Neutrophil (primary cell): ENCODE measurements around the gene COL7A1.

Experiments used
- H3K27ac ChIP-seq: fragments of 200-600 bp; sonication (generic); 2 replicates; pipeline ENCODE4 v1.5.1; 2016; ENCODE audit warnings: mild to moderate bottlenecking, moderate library complexity
- H3K27me3 ChIP-seq: fragments of 200-600 bp; sonication (generic); 2 replicates; pipeline ENCODE4 v1.6.0; 2016; ENCODE audit warnings: mild to moderate bottlenecking
- H3K36me3 ChIP-seq: fragments of 200-600 bp; sonication (generic); 2 replicates; pipeline ENCODE4 v1.5.1; 2017
- H3K4me1 ChIP-seq, 2 experiments: fragments of 200-600 bp in 1 of 2; sonication (generic) in 1 of 2; 1 replicate in 1 of 2; 2 replicates in 1 of 2; pipeline versions ENCODE4 v1.5.1 to v1.6.1; 2013 to 2016; ENCODE audit warnings: low read depth in 1 of 2, low read length in 1 of 2, mild to moderate bottlenecking in 1 of 2, moderate library complexity in 1 of 2; ENCODE audit not compliant: control insufficient read depth in 1 of 2, insufficient read depth in 1 of 2
- H3K4me3 ChIP-seq, 2 experiments: fragments of 200-600 bp in 1 of 2; sonication (generic) in 1 of 2; 1 replicate in 1 of 2; 2 replicates in 1 of 2; pipeline ENCODE4 v1.5.1; 2013 to 2016; ENCODE audit warnings: low read depth in 1 of 2, low read length in 1 of 2, mild to moderate bottlenecking in 1 of 2, moderate library complexity in 1 of 2
- H3K9me3 ChIP-seq: fragments of 200-600 bp; sonication (generic); 2 replicates; pipeline ENCODE4 v1.5.1; 2016
- TF ChIP-seq, protein P1 (sequence below): fragments of 200-600 bp; sonication (generic); IDR thresholded peaks from 2 replicates; pipeline ENCODE4 v1.5.1; 2016; ENCODE audit warnings: antibody characterized with exemption

The COL7A1 gene

DNA sequence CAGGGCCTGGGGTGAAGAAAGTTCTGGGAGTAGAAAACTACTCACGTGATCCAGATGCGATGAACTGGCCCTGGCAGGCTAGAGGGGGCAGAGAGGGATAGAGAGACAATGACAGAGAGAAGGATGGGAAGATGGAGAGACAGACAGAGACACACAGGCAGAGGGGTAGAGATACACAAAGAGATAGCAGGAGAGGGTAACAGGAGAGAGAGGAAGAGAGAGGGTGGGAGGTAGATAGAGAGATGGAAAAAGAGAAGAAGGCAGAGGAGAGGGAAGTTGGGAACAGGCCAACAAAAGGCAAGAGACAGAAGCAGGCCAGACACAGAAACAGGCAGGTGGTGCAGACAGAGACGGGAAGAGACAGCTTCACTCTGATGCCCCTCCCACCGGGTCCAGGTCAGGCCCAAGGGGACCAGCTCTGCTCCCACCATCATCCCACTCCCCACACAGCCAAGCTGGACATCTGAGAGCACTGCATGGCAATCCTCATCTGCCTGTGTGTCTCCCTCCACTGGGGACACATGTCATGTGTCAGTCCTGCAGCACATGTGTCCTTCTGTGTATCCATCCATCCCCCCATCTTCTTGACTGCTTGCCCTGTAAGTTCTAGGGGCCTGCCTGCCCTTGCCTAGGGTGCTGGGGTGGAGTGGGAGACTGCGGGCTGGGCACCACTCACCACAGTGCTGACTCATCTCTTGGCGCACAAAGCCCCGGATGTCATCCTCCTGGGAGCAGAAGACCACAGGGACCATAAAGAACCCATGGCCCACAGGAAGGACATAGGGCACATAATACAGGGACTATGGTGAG, 29.3 kb downstream of the COL7A1 start:
- Histone ChIP-seq H3K27me3 (peaks cover 5% of the 10 kb centered on the region), H3K4me3 (no peak overlapping the region), H3K9me3 (no peaks in the 10 kb centered on the region), H3K4me1 (peaks cover 5% of the 10 kb centered on the region in 2 experiments), H3K27ac (no peak overlapping the region), H3K36me3 (no peaks in the 10 kb centered on the region)
- TF ChIP-seq, protein P1, sequence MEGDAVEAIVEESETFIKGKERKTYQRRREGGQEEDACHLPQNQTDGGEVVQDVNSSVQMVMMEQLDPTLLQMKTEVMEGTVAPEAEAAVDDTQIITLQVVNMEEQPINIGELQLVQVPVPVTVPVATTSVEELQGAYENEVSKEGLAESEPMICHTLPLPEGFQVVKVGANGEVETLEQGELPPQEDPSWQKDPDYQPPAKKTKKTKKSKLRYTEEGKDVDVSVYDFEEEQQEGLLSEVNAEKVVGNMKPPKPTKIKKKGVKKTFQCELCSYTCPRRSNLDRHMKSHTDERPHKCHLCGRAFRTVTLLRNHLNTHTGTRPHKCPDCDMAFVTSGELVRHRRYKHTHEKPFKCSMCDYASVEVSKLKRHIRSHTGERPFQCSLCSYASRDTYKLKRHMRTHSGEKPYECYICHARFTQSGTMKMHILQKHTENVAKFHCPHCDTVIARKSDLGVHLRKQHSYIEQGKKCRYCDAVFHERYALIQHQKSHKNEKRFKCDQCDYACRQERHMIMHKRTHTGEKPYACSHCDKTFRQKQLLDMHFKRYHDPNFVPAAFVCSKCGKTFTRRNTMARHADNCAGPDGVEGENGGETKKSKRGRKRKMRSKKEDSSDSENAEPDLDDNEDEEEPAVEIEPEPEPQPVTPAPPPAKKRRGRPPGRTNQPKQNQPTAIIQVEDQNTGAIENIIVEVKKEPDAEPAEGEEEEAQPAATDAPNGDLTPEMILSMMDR: no peak

DNA sequence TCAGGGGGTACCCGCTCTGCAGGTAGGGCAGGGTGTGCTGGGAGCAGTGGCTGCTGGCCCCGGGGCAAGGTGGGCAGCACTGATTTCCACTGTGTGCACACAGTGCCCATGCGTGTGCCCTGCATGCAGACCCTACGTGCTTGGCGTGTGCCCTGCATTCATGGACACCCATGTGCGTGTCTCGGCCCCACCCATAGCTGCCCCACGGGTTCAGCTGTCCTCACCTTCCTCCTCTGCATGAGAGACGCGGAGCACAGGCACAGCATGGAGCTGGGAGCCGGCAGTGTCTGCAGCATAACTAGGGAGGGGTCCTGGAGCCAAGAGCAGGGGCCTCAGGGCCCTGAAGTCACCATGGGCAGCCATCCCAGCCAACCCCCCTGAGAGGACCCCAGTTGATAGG, 29.9 kb downstream of the COL7A1 start:
- Histone ChIP-seq H3K4me1 (peaks cover 11% of the 10 kb centered on the region in 2 experiments), H3K27me3 (peaks cover 5% of the 10 kb centered on the region), H3K36me3 (no peaks in the 10 kb centered on the region), H3K9me3 (no peaks in the 10 kb centered on the region), H3K4me3 (no peak overlapping the region), H3K27ac (no peak overlapping the region)
- TF ChIP-seq, protein P1: no peak

DNA sequence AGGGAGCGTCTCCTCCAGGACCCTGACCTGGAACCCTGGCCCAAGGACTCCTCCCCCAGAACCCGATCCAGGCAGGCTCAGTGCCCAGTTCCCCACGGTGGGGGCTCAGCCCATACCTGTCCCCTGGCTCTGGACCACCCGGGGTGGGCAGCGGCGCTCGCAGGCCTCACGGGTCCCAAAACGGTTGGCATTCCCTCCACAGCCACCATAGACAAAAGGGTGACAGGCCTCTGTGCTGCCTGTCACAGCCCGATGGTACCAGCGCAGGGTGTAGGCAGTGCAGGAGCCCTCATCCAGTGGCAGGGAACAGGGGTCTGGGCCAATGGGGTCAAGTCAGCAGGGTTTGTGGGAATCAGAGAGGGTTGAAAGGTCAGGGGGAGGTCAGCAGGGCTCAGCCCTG, 30.5 kb downstream of the COL7A1 start:
- H3K36me3 ChIP-seq: no peaks in the 10 kb centered on the region

DNA sequence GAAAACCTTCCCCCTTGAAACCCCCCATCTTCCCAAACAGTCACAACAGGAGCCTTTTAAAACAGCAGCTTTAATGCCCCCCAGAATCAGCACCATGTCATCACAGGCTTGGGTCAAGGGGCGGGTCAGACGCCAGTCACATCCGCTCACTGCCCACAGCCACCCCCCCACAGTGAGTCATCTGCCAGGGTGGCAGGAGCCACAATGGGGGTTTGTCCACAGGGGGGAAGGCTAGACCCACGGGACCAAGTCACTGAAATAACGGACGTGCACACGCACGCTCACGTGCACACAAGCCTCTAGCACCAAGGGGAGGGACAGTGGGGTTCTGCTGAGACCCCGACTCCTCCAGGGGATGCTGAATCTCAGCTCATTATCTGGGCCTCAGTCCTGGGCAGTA, 31.1 kb downstream of the COL7A1 start:
- no peaks in the 10 kb centered on the region for H3K9me3 ChIP-seq
- no peaks in the 10 kb centered on the region for H3K36me3 ChIP-seq
- H3K27me3 ChIP-seq: peaks cover 5% of the 10 kb centered on the region
- no peak overlapping the region for H3K27ac ChIP-seq
- H3K4me1 ChIP-seq: peaks cover 23% of the 10 kb centered on the region in 2 experiments
- TF ChIP-seq, protein P1: no peak
- H3K4me3 ChIP-seq: no peak overlapping the region

More for the DNA sequence above, 30.5 kb downstream of the COL7A1 start:
- no peaks in the 10 kb centered on the region for H3K9me3 ChIP-seq
- no peak overlapping the region for H3K4me3 ChIP-seq
- peaks cover 5% of the 10 kb centered on the region for H3K27me3 ChIP-seq
- H3K4me1 ChIP-seq: peaks cover 16% of the 10 kb centered on the region in 2 experiments
- TF ChIP-seq, protein P1: no peak
- H3K27ac ChIP-seq: no peak overlapping the region

DNA sequence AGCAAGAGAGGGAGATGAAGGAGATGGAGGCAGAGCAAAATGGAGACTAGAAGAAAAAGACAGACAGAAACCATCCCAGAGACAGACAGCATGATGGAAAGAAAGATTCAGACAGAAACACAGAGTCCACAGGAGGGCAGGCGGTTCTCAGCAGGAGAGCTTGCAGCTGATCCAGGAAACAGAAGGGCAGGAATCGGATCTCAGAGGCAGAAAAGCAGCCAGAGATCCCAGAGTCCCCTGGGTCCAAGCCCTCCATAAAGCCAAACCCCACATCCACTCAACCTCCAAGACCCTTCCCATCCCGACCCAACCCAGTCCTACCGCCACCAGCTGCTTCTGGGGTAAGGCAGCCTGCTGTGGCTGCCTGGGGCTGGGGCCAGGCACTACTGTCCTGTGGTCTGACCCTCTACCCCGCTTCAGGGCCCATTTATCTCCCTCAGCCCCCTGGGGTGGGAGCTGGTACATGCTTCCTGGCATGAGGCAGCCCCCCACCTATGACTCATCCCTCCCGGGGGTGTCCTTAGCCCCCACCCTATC, 31.7 kb downstream of the COL7A1 start, which contains the start of gene UCN2:
TSS of gene UCN2 (minus strand) at position 400 of the 537 bp plus-strand sequence. CDS start 657 bp downstream, outside the sequence.
- Histone ChIP-seq H3K36me3 (no peaks in the 10 kb centered on the region), H3K27ac (no peak within 1 kb of the TSS), H3K4me1 (peaks cover 28% of the 10 kb centered on the region in 2 experiments), H3K9me3 (no peaks in the 10 kb centered on the region), H3K4me3 (no peak within 1 kb of the TSS), H3K27me3 (peaks cover 5% of the 10 kb centered on the region)
- TF ChIP-seq, protein P1: no peak
